GM21528 (cell line): ENCODE measurements around the gene ZNF407.

Experiments
- ATAC-seq: cut with Tn5 transposase; IDR thresholded peaks from one replicate; pipeline ENCODE4 v1.9.1; 2021; ENCODE audit warnings: mild to moderate bottlenecking, moderate library complexity; ENCODE audit not compliant: unreplicated experiment, low FRiP score

The ZNF407 gene

DNA sequence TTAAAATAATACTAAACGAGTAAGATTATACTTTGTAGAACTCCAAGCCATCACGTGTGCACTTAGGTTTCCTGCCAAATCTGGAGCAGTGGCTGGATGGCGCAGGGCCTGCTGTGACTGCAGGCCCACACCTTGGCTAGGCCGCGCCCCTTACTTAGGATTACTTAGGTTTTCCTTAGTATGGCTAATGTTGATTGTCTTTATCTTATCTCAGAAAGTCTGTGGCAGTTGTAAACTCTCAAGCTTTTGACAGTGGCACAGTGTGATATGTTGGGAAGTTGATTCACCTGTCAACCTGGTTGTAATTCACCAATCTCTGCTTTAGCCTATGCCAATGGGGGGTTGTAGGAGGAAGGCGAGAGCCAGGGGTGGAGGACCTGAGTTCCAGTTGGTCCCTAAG, 208.4 kb downstream of the ZNF407 start:
- no peak for ATAC-seq

DNA sequence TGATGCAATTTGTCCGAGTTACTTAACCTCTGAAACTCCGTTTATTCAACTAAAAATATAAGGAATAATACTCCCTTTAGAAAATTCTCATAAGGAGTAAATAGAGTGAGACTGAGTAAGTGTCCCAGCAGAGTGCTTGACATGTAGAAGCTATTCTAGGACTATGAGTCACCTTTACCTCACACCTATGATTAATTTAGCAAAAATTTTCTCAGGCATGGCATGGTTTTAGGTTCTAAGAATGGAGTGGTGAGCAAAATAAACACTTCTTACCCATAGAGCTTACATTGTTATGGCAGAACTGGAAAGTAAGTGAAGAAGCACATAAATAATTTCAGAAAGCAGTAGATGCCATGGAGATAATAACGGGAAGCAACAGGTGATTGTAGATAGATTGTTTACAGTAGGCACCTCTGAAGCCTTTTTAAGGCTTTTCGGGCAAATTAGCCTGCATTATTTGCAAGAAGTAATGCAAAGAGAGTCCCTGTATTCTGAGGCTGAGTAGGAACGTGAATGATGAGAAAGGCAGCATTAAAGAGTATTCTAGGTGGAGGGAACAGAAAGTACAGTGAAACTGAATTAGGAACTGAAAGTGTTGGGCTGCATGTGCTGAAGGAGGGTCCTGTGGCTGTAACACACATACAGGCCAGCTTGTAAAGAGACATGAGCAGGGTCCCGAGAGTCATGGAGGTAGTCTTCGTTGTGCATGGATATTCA, 209.2 kb downstream of the ZNF407 start:
- peak; percentile 99 for ATAC-seq

DNA sequence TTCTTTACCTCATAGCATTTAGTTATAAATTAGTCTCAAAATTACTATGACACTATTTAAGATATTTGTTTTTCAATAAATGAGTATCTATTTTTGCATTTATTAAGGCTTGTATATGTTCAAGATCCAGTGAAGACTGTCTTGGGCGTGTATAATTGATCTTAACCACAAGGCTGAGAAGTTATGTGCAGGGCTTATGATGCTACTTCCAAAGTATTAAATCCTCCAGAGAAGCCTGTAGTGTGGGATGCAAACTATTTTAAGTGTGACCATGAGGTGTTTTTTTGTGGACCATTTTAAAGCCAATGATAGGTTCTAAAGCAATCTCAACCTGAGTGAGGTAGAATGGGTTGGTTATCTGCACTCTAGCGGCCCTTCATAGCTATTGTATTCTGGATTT, 219.9 kb downstream of the ZNF407 start:
- ATAC-seq: no peak

DNA sequence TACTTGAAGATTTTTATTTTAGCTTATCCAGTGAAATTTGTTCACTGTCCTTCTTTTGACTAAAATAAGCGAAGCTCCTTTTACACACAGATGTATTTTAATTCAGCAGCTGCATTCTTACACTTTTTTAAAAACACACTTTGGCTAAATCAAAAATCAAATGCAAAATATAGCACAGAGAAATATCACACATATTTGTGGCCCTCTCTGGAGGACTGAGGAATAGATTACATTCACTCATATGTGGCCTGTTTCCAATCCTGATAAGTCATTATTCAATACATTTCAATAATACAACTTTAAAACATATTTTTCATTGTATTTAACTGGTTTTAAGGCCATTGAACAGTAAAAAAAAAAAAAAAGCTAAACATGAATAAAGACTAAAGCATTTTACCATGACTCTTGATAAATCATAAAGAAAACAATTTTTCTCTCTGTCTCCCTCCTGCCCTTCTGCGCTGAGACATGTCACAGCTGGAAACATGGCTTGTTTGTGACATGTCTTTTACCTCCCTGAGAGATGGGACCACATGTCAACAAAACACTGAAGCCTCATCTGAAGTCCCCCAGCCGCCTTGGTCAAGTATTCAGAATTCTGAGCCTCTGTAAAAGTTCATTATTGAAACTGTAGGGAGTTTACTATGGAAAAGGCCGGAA, 221.0 kb downstream of the ZNF407 start:
- no peak for ATAC-seq

DNA sequence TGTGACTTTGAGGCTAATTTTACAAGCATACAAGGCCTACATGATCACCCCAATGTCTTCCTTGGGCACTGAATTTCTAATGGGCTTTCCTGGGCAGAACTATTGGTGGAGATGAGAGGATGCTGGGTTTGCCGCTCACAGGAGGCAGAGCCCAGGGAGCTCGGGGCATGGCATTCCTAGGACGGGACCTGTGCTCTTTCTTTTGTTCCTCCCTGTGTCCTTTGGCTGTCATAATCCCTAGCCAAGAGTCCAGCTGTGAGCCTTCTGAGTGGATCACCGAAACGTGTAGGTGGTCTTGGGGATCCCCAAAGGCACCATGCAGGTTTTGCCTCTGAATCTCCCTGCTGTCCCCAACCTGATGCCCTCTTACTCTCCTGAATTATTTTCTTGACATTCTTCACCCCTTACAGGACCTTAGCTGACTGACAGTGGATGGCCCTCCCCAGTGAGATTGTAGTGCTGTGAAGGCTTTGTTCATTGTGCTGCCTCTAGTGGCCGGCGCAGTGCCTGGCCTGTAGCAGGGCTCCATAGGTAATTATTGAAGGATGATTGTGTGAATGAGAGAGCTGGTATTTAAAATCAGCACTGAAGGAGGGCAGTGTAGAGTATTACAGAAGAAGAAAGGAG, 221.9 kb downstream of the ZNF407 start:
- peak; percentile 72 for ATAC-seq

DNA sequence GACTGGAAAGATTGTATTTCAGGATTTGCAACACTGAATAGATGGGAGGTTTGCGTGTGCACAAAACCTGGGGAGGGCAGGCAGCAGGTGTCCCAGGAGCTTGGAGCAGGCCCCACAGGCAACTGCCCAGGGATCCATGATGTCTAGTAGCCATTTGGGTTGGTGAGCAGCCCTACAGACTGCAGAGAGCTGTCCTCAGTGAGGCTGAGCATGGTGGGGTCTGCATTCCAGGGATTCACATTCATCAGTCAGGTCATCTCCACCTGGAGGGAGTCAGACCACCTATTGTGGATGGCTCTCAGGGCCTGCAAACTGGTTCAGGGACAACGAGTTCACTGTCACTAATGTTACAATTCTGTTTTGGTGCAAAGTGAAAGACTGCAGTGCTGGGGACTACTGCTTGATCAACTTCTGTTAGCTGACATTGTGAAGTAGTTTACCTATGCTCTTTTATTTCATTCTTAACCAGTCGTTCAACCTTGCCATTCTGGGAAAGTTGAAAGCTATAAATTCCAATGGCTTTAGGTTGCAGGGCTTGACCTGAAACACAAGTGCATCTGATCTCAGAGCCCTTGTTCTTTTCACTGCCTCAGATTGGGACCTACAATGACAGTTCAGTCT, 222.6 kb downstream of the ZNF407 start:
- ATAC-seq: no peak

DNA sequence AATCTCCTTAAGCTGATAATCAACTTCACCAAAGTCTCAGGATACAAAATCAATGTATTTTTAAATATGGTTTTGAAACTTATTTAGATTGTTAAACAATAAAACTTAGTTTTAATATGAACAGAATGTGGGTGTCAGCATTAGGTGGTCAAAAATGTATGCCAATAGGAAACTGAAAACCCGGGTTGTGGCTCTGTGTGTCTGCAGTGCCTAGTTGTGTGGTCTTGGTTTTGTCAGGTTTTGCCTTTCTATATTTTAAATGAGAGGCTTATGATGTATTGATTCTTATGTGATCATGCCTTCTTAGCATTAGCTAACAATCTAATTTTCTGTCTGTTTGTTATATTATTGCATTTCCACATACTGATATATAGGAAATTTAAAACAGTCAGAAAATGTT, 227.8 kb downstream of the ZNF407 start:
- no peak for ATAC-seq

DNA sequence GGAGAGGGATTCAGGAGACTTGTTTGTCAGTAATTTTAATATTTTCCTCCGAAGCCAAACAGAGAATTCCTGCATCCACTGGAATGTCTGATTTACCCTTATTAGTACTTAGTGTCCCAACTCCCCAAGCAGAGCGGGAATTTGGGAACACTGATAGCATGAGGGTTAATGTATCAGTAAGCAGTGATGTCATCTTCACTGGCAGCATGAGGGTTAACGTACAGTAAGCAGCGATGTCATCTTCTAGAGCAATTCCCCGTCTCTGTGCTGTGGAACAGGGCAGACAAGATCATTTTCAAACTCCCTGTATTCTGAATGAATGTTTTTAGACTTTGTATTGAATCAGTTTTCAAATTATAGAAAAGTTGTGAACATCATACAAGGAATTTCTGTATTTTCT, 228.9 kb downstream of the ZNF407 start:
- ATAC-seq: no peak

DNA sequence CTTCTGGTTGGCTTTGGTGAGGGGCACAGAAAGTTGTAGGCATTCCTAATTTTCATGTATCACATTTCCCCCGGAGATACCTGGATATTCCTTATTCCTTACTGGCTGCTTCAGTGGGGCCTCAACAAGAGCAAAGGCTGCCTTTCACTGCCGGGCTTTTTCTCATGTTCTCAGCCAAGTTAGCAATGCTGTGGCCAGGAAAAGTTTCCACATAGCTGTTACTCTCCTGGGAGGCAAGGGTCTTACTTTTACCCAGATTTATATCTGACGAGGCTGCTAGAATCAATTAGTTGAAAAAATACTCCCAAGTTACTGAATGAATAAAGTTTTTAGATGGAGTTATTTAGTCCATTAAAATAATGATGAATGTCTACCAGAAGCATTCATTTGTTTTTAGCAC, 230.5 kb downstream of the ZNF407 start:
- ATAC-seq: no peak

DNA sequence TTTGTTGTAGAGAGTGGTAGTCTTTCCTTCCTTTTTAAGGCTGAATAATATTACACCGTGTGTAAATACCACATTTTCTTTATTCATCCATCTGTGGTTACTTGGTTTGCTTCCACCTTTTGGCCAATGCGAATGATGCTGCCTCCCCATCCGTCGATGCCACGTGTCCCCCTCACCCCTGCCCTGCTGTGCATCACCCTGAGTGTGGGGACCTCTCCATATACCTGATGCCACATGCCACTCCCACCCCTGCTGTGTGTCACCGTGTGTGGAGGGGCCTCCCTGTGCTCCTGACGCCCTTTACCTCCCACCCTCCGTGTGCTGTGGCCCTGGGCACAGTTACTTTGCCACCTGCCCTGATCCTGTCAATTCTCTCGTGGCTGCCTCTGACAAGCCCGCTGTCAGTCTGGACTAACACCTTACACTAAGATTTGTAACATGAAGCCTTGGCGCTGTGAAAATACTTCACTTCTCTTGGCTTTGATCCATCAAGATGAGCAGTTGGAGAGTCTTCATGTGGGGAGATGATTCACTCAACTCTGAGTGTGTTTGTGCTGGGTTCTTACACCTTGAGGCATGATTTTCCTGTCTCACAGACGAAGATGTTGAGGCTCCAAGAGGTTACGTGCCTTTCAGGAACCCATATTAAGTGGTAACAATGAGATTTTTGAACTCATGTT, 234.0 kb downstream of the ZNF407 start:
- ATAC-seq: no peak

DNA sequence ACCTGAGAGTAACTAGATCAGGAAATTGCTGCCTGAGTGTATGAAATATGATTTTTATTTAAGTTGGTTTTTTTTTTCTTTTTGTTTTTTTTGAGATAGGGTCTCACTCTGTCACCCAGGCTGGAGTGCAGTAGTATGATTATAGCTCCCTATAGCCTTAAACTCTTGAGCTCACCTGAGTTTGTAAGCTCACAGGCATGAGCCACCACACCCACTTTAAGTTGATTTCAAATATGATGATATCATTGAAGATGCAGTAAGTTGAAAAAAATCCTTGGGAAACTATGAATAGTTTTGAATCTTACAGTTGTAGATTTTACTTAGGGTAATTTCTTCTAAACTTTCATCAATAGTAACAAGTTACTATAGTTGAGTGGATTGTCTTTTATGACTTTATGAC, 234.7 kb downstream of the ZNF407 start:
- no peak for ATAC-seq

DNA sequence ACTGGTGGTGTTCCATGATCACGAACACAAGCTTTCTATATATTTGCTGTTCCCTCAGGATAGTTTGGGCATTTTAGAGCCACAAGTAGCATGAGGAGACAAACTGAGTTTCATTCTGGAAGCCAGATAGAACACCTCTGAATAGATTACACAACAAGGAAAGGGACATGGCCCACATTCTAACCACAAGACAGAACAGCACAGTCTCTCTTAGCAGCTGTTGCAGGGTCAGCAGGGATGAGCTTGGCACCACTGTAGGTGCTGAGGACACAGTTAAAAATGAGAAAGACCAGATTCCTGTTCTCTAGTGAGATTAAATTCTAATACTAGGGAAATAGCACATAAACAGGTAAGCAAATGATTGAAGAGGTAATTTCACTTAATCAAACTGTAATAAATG, 235.3 kb downstream of the ZNF407 start:
- ATAC-seq: no peak

DNA sequence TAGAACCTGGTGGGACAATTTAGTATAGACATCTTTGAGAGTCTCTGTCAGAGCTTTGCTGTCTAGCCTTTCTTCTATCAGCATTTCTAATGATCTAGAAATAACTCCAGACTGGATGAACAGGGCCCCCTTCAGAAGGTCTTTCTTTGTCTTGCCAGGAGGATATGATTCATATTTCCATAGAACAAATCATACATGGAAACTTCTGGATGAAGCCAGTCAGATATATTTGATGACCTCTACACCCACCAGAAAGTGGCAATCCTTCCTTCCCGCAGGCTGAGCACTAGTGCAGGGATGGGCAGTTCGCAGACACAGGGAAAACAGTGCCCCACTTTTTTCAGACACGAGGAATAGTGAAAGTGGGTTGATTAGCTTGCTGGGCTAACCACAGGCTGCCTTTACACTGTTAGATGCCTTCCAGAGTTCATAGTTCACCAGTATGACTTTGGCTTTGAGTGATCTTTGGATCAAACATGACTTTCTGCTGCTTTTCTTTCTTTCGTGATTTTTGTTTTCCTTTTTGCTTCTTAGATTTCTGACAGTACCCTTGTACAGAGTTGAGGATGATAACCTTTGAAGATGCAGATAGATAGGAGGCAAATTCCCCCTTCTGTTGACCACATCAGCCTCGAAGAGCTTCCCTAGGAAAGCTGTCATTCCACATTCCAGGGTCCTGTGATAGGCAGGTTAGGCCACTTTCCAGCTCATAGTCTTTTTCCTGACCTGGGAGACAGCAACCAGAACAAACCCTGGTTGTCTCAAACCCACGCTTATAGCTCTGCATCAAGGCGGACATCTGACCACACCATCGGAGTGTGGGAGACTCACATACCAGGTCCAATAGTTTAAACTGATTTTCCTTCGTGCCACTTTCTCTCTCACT, 237.0 kb downstream of the ZNF407 start:
- no peak for ATAC-seq

DNA sequence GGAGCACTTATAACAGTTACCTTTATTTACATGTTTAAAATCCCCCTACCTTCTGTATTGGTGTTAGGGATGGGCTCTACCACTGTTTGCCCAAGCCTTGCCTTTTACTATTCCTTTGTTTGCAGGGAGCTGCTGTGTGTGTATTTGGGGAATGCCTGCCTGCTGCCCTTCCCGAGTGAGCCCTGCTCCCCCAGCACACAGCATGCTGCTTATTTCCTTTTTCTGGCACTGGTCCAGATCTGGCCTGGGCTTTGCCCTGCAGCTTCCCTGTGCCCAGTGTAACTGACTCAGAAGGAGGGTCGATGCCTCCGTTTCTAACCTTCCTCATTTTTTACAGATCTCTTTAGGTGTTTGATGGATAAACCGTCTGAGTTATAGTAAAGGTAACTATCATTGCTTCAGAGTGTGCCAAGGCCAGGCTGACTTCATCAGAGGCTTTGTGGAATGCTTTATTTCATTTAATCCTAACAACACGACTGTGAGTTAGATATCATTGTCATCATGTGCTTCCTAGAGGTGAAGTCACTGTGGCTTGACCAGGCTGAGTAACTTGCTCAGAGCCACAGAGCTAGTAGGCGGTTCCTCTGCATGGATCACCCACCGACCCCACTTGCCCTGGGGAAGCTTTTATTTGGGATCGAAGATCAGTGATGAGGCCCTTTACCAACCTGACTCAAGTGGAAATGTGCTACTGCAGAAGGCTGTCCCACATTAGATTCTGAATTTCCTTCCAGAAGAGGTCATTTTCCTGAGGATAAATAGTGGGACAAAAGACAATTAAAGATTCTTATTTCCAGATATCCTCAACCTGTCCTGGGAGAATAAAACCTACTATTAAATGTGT, 238.8 kb downstream of the ZNF407 start:
- no peak for ATAC-seq

DNA sequence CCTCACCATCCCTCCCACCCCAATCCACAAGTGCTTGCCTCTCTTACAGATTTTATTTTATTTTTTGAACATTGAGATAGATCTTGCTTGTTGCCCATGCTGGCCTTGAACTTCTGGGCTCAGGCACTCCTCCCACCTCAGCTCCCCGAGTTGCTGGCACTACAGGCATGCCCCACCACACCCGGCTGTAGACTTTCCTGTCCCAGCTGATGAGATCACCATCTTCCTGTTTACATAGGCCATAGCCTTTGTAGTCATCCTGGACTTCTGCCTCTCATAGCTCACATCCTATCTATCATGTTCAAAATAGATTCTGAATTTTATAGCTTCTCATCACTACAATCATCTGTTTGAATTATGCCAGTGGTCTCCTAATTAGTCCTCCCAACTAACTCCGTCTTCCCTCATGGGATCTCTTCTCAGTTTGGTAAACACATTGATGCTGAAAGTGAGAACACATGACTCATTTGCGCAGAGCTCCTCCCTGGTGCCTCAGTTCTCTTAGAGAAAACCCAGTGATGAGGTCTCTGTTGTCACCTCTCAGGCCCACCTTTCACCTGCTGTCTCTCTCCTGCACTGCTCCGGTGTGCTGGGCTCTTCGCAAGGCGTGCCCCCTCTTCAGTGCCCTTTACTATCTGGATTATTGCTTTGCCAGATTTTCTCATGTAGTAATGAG, 243.0 kb downstream of the ZNF407 start:
- ATAC-seq: no peak

DNA sequence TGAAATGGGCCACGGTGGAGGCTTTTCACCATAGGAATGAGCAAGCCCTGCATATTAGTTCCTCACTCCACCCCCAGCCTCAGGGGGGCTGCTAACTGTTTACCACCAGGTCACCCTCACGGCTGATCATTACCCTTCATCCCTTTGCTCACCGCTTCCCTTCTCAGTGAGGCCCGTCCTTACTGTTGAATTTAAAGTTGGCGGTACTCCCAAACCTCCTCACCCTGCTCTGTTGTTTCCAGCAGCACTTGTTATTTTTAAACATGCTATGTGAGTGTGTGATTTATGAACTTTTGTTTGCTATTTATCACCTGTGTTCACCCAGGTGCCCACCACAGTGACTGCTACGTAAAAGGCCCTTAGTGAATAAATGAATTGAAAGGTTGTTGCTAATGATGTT, 243.6 kb downstream of the ZNF407 start:
- ATAC-seq: no peak

DNA sequence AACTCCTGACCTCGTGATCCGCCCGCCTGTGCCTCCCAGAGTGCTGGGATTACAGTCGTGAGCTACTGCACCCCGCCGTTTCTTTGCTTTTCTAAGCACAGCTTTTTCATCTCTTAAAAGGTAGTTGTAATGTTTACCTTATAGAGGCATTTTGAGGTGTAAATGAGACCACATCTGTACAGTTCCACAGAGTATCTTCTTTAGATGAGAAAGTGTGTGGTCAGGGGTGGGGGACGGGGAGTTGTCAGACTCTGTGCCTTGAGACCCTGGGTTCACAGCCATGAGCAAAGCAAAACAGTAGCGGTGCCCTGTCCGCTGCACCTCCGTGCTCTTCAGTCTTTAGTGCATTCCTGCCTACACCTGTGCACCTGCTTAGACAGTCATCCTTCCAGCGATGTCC, 251.6 kb downstream of the ZNF407 start:
- ATAC-seq: no peak

DNA sequence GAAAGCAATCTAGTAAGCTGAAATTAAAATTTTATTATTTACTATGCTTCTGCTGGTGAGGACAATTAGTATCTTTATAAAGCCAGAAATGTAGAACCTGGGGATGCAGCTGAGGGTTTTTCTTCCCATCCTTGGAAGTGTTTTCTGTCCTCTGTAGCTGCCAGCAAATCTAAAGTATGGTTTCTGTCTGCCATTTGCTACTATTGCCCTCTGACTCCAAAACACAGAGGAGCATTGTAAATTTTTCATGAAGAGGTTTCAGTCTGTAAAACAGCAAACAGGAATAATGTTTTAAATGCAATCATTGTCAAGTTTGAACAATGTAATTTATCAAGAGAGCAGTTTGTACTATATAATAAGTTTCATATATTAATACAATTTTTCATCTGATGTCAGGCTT, 258.8 kb downstream of the ZNF407 start:
- no peak for ATAC-seq

DNA sequence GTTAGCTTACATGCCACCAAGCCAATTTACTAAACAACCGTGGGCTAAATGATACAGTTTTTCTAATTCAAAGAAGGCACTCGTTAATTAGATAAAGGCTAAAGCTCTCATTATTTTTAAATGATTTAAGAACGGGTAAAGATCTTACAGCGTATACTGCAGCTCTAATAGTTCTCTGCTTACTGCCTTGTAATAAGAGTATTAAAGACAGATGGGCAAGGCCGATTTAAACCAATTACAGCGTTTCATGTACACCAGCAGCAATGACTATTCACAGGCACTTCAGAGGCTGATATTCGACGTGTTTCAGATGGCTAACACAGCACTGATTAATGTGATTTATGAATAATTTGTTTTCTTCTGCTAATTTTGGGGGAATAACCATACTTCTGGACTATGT, 259.3 kb downstream of the ZNF407 start:
- no peak for ATAC-seq
